Thyroid gland (tissue), 4 donors: ENCODE data around the gene LRRC4C. TPM values are rescaled to one million over a fixed set of nuclear protein-coding genes. Genes with fewer than 3 reads are reported as not detected.

ENCODE experiments used
- DNase-seq, 2 donors: peaks; one replicate each; pipeline ENCODE4 v3.0.0-alpha.2; 2019
- H3K27ac ChIP-seq, 3 donors: fragments of 200-600 bp; sonication (generic); 1 replicate in 2 of 3; 2 replicates in 1 of 3; pipeline ENCODE4 v1.5.1; 2016 to 2019; ENCODE audit warnings: mild to moderate bottlenecking in 1 of 3, moderate library complexity in 1 of 3
- H3K27me3 ChIP-seq: fragments of 200-600 bp; sonication (generic); one replicate; pipeline ENCODE4 v1.5.1; 2019
- H3K36me3 ChIP-seq, 2 donors: fragments of 200-600 bp; sonication (generic); one replicate each; pipeline ENCODE4 v1.5.1; 2016 to 2019
- H3K4me1 ChIP-seq, 2 donors: fragments of 200-600 bp; sonication (generic); one replicate each; pipeline ENCODE4 v1.5.1; 2017 to 2019
- H3K4me3 ChIP-seq, 3 donors: fragments of 200-600 bp; sonication (generic); replicated peaks in 1 of 3; 1 replicate in 2 of 3; 2 replicates in 1 of 3; pipeline ENCODE4 v1.5.1; 2016; ENCODE audit warnings: mild to moderate bottlenecking in 1 of 3
- H3K9me3 ChIP-seq: fragments of 200-600 bp; sonication (generic); one replicate; pipeline ENCODE4 v1.5.1; 2017
- CTCF ChIP-seq, 6 experiments: fragments of 200-600 bp in 3 of 6; fragments of 450-650 bp in 3 of 6; sonication (generic) in 3 of 6; IDR thresholded peaks; one replicate each; pipeline ENCODE4 v1.5.1; 2016 to 2019; ENCODE audit warnings: antibody characterized with exemption in 6 of 6, mild to moderate bottlenecking in 2 of 6, inconsistent platforms in 1 of 6, moderate library complexity in 1 of 6
- POLR2A ChIP-seq, 2 donors: fragments of 450-650 bp; IDR thresholded peaks; one replicate each; pipeline ENCODE4 v1.6.1; 2017; ENCODE audit warnings: antibody characterized with exemption in 2 of 2, mild to moderate bottlenecking in 2 of 2, moderate library complexity in 1 of 2
- WGBS, 2 donors: methylation state at CpG; one replicate each; pipeline ENCODE4 v1.1.5; 2017; 5-methylcytosine and 5-hydroxymethylcytosine counted together
- intact Hi-C: fragments of 100-400 bp; cut with DNase I; formaldehyde crosslinking; loops from one replicate; pipeline ENCODE4 v1.15.1; 2023
- total RNA-seq, 4 donors: library from RNA; depleted of rRNA; stranded (reverse); fragments of >200 nt; gene quantifications; one replicate each; pipeline ENCODE4 v1.2.3, GENCODE V29; 2016

LRRC4C gene
- total RNA-seq, 4 donors from 2014 or later: 4.6 to 13.9 (median 7.8) TPM

- Histone ChIP-seq H3K36me3 (no peaks in the 10 kb centered on the region), H3K9me3 (no peaks in the 10 kb centered on the region), H3K27me3 (no peaks in the 10 kb centered on the region), H3K27ac (no peak overlapping the region), H3K4me1 (no peaks in the 10 kb centered on the region), H3K4me3 (no peak overlapping the region)
- intact Hi-C loops: no loop called here
- WGBS, 2 donors: 59 to 62% methylated on average over 2 of the region's 2 CpGs
- DNase-seq: peak; percentile 32 to 37
- no peak for TF ChIP-seq CTCF (IDR thresholded peaks at IDR 0.05)
- no peak for TF ChIP-seq POLR2A (IDR thresholded peaks at IDR 0.05)
Measured at GRCh38 chr11:40118780-40119179, 1340.7 kb downstream of the LRRC4C start.

GRCh38 chr11:40118026-40118425 is 1341.4 kb downstream of the LRRC4C start:
- WGBS, 2 donors: 69 to 87% methylated on average over 1 of the region's 1 CpG
- Histone ChIP-seq H3K4me3 (no peak overlapping the region), H3K27ac (no peak overlapping the region), H3K27me3 (no peaks in the 10 kb centered on the region), H3K36me3 (no peaks in the 10 kb centered on the region), H3K4me1 (no peaks in the 10 kb centered on the region), H3K9me3 (no peaks in the 10 kb centered on the region)
- TF ChIP-seq CTCF (IDR thresholded peaks at IDR 0.05): no peak
- TF ChIP-seq POLR2A (IDR thresholded peaks at IDR 0.05): no peak
- DNase-seq: no peak
- intact Hi-C loops: no loop called here

GRCh38 chr11:40104941-40105550 is 1354.4 kb downstream of the LRRC4C start:
- intact Hi-C loops: no loop called here
- no peaks in the 10 kb centered on the region for H3K4me1 ChIP-seq
- no peak overlapping the region for H3K4me3 ChIP-seq
- no peak for DNase-seq
- no peaks in the 10 kb centered on the region for H3K36me3 ChIP-seq
- TF ChIP-seq CTCF (IDR thresholded peaks at IDR 0.05) (no peak), POLR2A (IDR thresholded peaks at IDR 0.05) (no peak)
- no peaks in the 10 kb centered on the region for H3K27me3 ChIP-seq
- H3K27ac ChIP-seq: no peak overlapping the region
- WGBS, 2 donors: 74 to 82% methylated on average over 5 of the region's 5 CpGs
- H3K9me3 ChIP-seq: no peaks in the 10 kb centered on the region

- Histone ChIP-seq H3K36me3 (no peaks in the 10 kb centered on the region), H3K4me3 (no peak overlapping the region), H3K27me3 (no peaks in the 10 kb centered on the region), H3K9me3 (no peaks in the 10 kb centered on the region), H3K27ac (no peak overlapping the region), H3K4me1 (no peaks in the 10 kb centered on the region)
- intact Hi-C loops: no loop called here
- no peak for DNase-seq
- TF ChIP-seq CTCF (IDR thresholded peaks at IDR 0.05): no peak
- TF ChIP-seq POLR2A (IDR thresholded peaks at IDR 0.05): no peak
- 87 to 88% methylated on average over 5 of the region's 5 CpGs for WGBS, 2 donors
Measured at GRCh38 chr11:40100781-40101180, 1358.7 kb downstream of the LRRC4C start.

- H3K27ac ChIP-seq: no peak overlapping the region
- no peaks in the 10 kb centered on the region for H3K4me1 ChIP-seq
- H3K4me3 ChIP-seq: no peak overlapping the region
- no peak for DNase-seq
- no peaks in the 10 kb centered on the region for H3K36me3 ChIP-seq
- 88 to 90% methylated on average over 5 of the region's 5 CpGs for WGBS, 2 donors
- no peaks in the 10 kb centered on the region for H3K9me3 ChIP-seq
- intact Hi-C loops: no loop called here
- H3K27me3 ChIP-seq: no peaks in the 10 kb centered on the region
- TF ChIP-seq POLR2A (IDR thresholded peaks at IDR 0.05) (no peak), CTCF (IDR thresholded peaks at IDR 0.05) (no peak)
Measured at GRCh38 chr11:40100162-40100553, 1359.3 kb downstream of the LRRC4C start.
